G401 (cell line): Measurements from ENCODE around the gene ANTKMT. TPM values are rescaled to one million over a fixed set of nuclear protein-coding genes. Genes with fewer than 3 reads are reported as not detected.
"Not testable (repeated sequence)": the region's sequence is repeated elsewhere in the genome, so short reads cannot be mapped to it uniquely, and the experiment has no call there.

Experiments
- DNase-seq: peaks from one replicate; pipeline ENCODE4 v3.0.0-alpha.2; 2015; ENCODE audit warnings: low spot score
- in situ Hi-C: cut with HindIII; loops from 2 replicates; pipeline ENCODE4 v1.10.0; 2016; ENCODE audit warnings: low sequenced_read_pairs, mixed read lengths
- total RNA-seq: library from RNA; depleted of rRNA; stranded (reverse); fragments of >200 nt; shearing (Covaris generic); gene quantifications from 2 replicates; pipeline ENCODE4 v1.2.3, GENCODE V29; 2014

ANTKMT gene
- total RNA-seq, 1 experiment from 2014 or later = 47.6 TPM

DNA sequence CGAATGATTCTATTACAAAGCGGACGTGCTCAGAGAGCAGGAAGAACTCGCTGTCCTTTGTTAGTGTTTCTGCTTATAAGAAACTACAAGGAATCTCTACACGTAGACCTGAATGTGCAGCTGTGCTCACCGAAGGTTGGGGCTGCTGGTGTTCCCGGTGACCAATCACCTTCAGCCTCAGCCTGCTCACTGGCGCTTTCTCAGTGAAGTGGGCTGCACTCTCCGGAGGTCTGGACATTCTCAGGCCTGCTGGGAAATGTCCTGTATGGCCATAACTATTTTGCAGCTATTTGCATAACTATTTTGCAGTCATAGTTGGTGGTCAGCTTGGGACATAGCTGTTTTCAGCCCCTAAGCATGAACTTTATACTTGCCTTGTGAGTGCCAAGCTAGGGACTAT, 29.5 kb downstream of the ANTKMT start:
- in situ Hi-C loops = no loop called here
- DNase-seq = no peak

- DNase-seq = peak; percentile 66
- in situ Hi-C loops = no loop called here
Observed at GRCh38 chr16:751152-752006, 30.4 kb downstream of the ANTKMT start.

DNA sequence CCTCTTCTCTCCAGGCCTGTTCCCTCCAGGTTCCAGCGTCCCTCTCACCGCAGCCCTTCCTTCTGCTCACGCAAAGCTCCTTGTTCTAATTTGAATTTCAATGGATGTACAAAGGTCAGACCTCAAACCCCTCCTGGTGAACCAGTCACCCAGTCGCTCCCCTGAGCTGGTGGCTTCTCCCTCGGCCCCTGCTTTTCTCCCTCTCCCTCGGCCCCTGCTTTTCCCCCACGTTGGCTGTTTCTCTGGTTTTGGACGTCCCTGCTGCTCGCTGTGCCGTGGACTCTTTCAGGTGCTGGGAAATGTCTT, 31.0 kb downstream of the ANTKMT start:
- in situ Hi-C loops = no loop called here

DNA sequence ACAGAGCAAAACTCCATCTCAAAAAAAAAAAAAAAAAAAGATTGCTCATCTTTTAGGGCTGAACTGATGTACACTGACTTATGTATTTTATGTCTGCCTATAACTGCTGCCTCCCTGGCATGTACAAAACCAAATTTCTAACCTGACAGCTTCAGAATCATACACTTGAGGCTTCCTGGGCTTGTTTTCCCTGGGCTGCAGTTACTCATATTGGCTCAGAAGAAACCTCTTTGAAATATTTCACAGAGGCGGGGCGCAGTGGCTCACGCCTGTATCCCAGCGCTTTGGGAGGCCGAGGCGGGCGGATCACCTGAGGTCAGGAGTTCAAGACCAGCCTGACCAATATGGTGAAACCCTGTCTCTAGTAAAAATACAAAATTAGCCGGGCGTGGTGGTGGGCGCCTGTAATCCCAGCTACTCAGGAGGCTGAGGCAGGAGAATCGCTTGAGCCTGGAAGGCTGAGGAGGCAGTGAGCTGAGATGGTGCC, 33.2 kb downstream of the ANTKMT start:
- DNase-seq, in situ Hi-C loops: not testable (repeated sequence)

More for the DNA sequence above, 31.0 kb downstream of the ANTKMT start:
- peak; percentile 30 for DNase-seq

DNA sequence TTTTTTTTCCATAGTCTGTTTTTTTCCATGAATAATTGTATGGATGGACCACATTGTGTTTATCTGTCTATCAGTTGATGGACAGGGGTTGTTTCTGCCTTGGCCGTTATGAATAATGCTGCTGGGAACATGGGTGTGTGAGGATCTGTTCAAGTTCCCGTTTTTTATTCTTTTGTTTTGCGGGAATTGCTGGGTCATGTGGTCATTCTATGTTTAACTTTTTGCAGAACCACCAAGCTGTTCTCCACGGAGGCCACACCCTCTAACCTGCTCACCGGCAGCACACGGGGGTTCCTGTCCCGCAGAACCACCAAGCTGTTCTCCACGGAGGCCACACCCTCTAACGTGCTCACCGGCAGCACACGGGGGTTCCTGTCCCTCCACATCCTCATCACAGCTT, 33.7 kb downstream of the ANTKMT start:
- in situ Hi-C loops = no loop called here

GRCh38 chr16:756428-756827, 35.5 kb downstream of the ANTKMT start:
- in situ Hi-C loops = no loop called here
- DNase-seq = no peak

More for the DNA sequence above, 33.7 kb downstream of the ANTKMT start:
- no peak for DNase-seq

DNA sequence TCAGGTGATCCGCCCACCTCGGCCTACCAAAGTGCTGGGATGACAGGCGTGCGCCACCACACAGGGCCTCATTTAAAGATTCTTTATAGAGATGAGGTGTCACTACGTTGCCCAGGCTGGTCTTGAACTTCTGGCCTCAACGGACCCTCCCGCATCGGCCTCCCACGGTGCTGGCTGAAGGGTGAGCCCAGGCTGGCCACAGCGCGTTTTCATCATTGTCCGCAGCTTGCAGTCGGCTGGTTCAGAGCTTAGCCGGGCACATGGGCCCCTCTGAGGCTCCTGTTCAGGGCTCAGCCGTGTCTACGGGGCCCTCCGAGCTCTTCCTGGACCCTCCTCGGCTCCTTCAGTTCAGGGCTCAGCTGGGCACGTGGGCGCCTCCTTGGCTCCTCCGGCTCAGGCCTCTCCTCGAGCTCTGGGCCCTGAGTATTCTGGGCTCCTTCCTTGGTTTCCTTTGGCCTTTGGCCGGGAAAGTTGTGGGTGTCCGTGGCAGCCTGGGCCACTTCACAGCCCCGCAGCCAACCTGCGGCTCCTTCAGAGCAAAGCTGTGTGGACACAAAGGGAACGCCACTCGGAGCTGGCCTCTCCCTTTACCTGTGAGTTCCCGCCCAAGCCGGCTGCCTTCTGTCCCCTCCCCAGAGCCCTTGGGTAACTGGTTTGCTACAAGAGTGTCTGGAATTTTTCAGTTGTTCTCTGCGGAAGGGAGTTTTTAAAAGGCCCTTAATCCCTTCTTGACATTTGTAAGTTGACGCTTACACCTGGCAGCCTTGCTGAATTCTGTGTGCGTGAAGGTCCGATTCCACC, 38.4 kb downstream of the ANTKMT start:
- in situ Hi-C loops = no loop called here
- no peak for DNase-seq

DNA sequence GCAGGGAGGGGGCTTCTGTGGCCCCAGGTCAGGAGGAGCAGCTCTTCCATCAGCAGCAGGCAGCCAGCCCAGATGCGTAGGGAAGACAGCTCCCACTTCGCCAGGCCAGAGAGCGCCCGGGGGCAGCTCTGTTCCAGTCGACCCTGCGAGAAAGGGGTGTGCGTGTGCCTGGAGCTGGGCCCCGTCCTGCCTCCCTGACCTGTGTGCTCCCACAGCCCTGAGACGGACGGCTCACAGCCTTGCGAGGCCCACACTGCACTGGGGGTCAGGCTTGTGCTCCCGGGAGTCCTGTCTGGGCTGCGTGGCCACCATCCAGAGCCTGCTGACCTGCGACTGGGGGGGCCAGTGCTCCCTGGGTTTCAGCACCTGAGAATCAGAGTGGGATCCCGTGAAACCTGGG, 39.1 kb downstream of the ANTKMT start:
- no peak for DNase-seq
- in situ Hi-C loops = no loop called here

DNA sequence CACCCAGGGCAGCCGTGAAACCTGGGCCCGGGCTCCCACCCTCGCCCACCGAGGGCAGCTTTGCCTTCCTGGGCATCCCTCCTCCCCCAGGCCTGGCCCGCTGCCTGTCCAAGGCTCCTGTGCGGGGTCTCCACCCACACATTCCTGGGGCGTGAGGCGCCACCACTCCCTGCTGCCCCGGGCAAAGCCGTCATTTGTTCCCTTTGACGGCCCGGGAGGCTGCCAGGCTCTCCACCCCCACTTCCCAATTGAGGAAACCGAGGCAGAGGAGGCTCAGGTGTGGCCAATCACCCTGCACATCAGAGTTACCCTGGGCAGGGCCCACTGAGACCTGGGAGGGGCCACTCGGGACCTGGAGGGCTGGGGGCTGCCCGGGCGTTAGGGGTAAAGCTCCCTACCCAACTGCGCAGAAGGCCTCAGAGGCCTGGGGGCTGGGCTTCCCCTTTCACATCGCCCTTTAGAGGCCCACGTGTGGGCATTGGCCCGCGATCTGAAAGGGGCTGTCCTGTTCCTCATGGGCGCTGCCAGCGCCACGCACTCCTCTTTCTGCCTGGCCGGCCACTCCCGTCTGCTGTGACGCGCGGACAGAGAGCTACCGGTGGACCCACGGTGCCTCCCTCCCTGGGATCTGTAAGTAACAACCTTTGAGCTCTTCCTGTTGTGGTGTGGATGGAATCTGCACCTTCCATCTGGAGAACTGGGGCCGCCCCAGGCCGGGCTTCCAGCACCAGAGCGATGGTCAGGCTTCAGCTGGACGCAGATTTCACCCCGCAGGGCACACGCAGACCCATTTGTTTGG, 39.8 kb downstream of the ANTKMT start, which contains the start of gene MSLN:
TSS of gene MSLN (plus strand) at position 190 of the 799 bp plus-strand sequence. CDS start 1,947 bp downstream, outside the sequence.
- DNase-seq = no peak
- in situ Hi-C loops = no loop called here

DNA sequence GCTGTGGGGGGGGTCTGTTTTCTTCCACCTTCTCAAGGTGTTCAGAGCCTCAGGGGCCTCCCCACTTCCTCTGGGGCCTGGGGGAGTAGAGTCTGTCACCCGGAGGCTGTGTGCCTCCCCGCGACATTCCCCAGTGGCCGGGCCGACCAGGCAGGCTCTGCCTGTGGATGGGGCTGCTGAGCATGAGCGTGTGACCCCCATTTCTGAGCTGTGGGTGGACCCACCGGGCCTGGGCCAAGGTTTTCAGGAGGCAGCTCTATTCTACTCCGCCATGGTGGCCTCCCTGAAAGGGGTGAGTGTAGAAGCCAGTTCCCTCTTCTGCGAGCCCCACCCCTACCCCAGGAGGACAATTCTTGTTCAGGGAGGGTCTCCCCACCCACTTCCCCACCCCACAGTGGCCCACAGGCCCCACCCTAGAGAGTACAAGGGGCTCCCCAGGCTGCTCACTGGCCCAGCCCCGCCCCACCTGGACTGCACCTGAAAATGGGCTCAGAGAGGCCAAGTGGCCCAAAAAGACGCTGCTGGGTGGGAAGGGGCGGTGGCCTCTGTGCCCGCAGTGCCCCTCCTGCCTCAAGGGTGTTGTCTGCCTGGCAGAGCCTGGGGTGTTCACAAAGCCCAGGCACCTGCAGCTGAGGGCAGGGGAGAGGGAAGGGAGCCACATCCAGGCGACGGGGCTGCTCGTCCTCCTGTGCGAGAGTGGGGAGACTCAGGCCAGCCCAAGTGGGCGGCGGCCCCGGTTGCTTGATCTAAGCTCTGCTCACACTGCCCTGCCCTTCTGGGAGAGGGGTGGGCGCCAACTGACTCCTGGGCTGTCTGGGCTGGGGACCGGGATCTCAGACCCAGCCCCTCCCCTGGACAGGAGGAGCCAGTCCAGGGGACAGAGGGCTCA, 40.9 kb downstream of the ANTKMT start:
- DNase-seq = no peak
- in situ Hi-C loops = no loop called here

GRCh38 chr16:762595-763268, 41.8 kb downstream of the ANTKMT start:
- in situ Hi-C loops = no loop called here
- DNase-seq = no peak

DNA sequence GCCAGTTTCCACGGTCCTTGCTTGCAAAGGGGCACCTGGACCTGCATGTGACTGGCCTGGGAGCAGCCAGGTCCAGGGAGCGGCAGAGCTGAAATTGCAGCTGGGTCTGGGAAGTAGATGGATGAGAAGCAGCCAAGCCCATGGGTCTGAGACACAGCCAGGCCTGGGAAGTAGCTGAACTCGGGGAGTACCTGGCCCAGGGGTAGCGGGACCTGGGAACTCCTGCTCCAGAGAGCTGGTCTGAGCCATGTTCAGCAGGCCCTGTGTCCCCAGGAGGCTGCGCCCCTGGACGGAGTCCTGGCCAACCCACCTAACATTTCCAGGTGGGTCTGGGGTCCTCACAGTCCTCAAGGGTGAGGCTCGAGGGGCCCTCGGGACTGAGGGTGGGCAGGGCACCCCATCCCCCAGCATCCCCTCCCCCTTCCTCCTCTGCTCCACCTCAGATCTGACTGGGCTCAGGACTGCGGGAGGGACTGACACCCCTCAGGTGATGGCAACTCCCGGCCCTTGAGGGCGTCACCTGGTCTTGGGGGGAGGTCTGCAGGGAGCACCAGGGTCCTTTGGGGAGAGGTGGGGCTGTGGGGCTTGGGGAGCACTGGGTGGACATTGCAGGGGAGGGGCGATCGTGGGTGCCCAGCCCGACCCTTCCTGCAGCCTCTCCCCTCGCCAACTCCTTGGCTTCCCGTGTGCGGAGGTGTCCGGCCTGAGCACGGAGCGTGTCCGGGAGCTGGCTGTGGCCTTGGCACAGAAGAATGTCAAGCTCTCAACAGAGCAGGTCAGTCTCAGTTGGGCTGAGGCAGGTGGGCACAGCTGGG, 42.6 kb downstream of the ANTKMT start:
- in situ Hi-C loops = no loop called here
- DNase-seq = no peak

DNA sequence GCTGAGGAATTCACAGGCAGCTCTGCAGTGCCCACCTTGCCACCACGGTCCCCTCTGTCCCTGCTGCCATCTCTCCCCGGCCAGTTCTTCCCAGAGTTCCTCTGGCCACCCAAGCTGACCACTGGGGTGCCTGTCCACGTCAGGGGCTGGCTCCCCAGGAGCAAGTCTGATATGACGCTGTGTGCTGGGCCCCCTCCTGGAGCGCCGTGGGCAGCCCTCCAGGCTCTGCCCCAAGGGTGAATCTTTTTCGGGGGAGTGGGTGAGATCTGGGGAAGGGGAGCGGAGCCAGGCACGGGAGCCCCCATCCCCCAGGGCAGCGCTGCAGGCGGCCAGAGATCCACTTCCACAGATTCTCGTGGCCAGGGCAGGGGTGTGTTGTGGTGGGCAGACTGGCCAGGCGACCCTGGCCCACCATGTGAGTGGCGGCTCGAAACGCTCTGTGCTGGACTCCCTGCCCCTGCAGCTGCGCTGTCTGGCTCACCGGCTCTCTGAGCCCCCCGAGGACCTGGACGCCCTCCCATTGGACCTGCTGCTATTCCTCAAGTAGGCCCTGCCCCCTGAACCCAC, 43.3 kb downstream of the ANTKMT start:
- DNase-seq = no peak

DNA sequence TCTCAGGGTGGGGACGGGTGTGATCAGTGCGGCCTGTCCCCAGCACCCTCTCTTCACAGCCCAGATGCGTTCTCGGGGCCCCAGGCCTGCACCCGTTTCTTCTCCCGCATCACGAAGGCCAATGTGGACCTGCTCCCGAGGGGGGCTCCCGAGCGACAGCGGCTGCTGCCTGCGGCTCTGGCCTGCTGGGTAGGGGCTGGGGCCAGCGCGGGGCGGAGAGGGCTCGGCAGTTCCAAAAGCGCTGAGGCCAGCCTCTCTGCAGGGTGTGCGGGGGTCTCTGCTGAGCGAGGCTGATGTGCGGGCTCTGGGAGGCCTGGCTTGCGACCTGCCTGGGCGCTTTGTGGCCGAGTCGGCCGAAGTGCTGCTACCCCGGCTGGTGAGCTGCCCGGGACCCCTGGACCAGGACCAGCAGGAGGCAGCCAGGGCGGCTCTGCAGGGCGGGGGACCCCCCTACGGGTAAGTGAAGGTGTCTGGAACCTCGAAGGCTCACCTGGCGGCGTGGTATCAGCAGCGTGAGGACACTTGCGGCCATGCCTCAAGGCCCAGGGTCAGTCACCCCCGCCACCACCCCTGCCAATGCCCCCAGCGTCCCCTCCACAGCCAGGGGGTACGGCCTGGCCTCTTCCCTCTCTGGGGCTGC, 44.0 kb downstream of the ANTKMT start:
- in situ Hi-C loops = no loop called here
- no peak for DNase-seq

More for the DNA sequence above, 43.3 kb downstream of the ANTKMT start:
- in situ Hi-C loops = no loop called here

- no peak for DNase-seq
- in situ Hi-C loops = no loop called here
Observed at GRCh38 chr16:765488-765865, 44.5 kb downstream of the ANTKMT start.

DNA sequence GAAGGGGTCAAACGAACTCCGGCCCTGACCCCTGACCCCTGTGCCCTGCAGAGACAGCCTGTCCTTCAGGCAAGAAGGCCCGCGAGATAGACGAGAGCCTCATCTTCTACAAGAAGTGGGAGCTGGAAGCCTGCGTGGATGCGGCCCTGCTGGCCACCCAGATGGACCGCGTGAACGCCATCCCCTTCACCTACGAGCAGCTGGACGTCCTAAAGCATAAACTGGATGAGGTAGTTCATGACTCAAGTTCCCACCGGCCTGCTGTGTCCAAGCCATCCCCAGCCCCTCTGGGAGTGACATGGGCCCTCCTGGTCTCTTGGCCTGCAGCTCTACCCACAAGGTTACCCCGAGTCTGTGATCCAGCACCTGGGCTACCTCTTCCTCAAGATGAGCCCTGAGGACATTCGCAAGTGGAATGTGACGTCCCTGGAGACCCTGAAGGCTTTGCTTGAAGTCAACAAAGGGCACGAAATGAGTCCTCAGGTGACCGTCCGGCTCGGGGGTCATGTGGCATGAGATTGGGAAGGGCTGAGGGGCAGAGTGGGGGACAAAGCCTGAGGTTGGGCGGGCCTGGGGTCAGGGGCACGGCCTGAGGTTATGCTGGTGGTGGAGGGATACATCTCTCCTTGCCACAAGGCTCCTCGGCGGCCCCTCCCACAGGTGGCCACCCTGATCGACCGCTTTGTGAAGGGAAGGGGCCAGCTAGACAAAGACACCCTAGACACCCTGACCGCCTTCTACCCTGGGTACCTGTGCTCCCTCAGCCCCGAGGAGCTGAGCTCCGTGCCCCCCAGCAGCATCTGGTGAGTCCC, 45.3 kb downstream of the ANTKMT start:
- no peak for DNase-seq
- in situ Hi-C loops = no loop called here
